SK-N-SH (cell line): ENCODE measurements around the gene NUMB.

Experiments
- CTCF ChIP-seq: fragments of 200-600 bp; sonication (generic); IDR thresholded peaks from 2 replicates; pipeline ENCODE4 v1.6.1; 2017; ENCODE audit warnings: antibody characterized with exemption, mild to moderate bottlenecking, moderate library complexity
- ELF1 ChIP-seq: IDR thresholded peaks from 2 replicates; pipeline ENCODE4 v1.4.0; 2012
- JUND ChIP-seq: IDR thresholded peaks from 2 replicates; pipeline ENCODE4 v1.4.0; 2012
- NRF1 ChIP-seq: IDR thresholded peaks from 2 replicates; pipeline ENCODE4 v1.6.1; 2012; ENCODE audit warnings: low read depth, mild to moderate bottlenecking, low read length
- REST ChIP-seq: IDR thresholded peaks from 2 replicates; pipeline ENCODE4 v1.6.1; 2012; ENCODE audit warnings: mild to moderate bottlenecking, low read depth, low read length, moderate library complexity

GRCh38 chr14:73474952-73475351 is 16.6 kb upstream of the NUMB start:
- no peak for TF ChIP-seq ELF1
- TF ChIP-seq CTCF: no peak
- TF ChIP-seq JUND: no peak
- no peak for TF ChIP-seq REST
- no peak for TF ChIP-seq NRF1
